ENCODE data around the gene ASNSD1. TPM values are rescaled to one million over a fixed set of nuclear protein-coding genes. Genes with fewer than 3 reads are reported as not detected.

Gene ASNSD1
- 10 to 100 TPM; 52.1 to 59.1 TPM for total RNA-seq

DNA sequence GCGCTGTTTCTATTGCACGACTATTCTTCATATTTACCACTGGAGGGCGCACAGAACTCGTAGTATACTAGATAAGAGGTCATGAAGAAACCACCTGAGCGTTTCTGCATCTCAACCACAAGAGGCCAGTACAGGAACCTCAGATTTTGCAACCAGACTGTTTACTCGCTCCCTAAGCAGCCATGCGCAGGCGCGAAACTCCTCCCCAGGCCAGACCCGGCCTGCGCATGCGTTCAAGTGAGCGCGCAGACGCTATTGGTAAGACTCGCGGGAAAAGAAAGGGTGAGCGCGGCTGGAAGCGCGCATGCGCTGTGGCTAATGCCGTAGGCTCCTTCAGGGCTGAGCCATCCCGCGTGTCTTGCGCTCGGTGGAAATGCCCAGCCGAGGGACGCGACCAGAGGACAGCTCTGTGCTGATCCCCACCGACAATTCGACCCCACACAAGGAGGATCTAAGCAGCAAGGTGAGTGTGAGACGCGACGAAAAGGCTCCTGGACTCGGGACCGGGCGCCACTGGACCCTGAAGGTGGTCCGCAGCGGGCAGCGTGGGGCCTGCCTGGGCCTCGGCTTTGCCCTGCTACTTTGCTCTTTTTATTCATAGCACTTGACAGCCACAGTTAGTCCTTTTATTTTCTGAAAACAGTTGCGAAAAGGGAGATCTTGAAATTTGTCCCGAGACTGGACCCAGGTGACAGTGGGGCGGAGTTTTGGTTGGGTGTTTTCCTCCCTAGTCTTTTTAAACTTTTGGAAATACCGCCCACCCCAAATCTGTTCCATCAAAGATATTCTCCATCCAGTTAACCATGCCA, at the start of gene ASNSD1:
Gene ASNSD1 (plus strand): TSS at position 312 of the 809 bp plus-strand sequence. CDS start 4,674 bp downstream, outside the sequence.
- peaks cover 0 to 6% of the 10 kb centered on the region in 2 donors for H3K36me3 Mint-ChIP-seq (ENCODE audit: insufficient read depth in 2 of 2)
- peaks cover 54% of the 10 kb centered on the region for H3K4me1 Mint-ChIP-seq (ENCODE audit: low read depth)
- ATAC-seq (replicated peaks in 1 of 2), result peak; percentile 88 to 91

DNA sequence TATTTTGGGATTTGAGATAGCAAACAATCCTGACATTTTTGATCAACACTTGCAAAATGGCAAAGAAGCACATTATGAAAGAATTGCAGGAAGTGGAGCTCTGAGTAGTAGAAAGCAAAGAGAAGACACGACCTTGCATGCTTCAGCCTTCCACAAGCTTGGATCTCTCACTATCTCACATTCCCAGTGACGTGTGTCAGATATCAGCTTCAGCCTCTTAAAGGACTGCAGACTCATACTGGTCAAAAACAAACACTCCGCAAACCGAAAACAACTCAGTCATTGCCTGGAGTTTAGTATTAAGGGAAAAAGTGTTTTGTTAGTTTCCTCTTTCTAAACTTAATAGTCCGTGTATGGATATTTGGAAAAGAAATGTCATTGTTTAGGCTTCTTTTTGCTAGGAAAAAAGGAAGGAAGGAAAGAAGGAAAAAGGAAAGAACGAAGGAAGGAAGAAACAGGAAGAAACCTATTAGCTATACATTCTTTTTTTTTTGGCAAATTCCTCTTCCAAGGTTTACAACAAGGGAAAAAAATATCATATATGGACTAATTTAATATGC, 48.1 kb upstream of the ASNSD1 start:
- ATAC-seq (replicated peaks in 1 of 2) (no peak), DNase-seq (no peak)
- Mint-ChIP-seq H3K27ac (no peak overlapping the region), H3K9me3 (no peaks in the 10 kb centered on the region), H3K4me3 (no peak overlapping the region), H3K36me3 (ENCODE audit: insufficient read depth in 2 of 2) (no peaks in the 10 kb centered on the region), H3K27me3 (ENCODE audit: low read depth) (no peaks in the 10 kb centered on the region), H3K4me1 (ENCODE audit: low read depth) (no peaks in the 10 kb centered on the region)

More for the DNA sequence above, at the start of gene ASNSD1:
- Mint-ChIP-seq H3K27me3 (ENCODE audit: low read depth) (no peaks in the 10 kb centered on the region), H3K27ac (no peak within 1 kb of the TSS), H3K4me3 (no peak within 1 kb of the TSS), H3K9me3 (no peaks in the 10 kb centered on the region)
- DNase-seq, result peak; percentile 98

DNA sequence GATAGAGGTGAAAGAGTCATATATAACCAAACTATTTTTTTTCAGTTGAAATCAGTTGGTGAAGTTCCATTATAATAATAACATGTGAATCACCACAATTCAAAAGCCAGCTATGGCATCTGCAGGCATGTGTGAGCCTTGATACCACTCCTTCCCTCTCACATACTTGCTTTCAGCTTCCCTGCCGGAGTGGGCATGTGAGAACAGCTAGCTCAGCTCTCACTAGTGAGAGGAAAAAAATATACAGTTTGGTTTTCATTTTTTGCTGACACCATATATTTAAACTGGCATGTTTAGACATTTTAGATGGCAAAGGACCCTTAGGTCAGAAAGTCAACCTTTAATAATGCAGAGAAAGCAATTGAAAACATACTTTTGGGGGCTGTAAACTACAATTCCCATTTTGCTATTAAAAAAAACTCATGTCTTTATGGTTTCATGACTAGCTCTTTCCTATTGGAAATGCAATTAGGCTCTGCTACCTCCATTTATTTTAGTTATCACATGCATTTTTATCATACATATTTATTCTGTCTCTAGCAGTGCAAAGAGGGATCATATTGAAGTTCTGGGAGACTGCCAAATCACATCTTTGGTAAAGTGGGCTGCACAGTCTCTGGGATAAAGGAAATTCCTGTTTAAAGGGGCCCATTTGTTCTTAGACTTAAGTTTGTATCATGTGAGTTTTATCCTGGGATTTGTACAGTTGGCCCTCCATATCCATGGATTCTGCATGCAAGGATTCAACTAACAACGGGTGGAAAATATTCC, 47.4 kb upstream of the ASNSD1 start:
- H3K9me3 Mint-ChIP-seq, result no peaks in the 10 kb centered on the region
- no peak overlapping the region for H3K27ac Mint-ChIP-seq
- no peak for DNase-seq
- no peaks in the 10 kb centered on the region for H3K36me3 Mint-ChIP-seq (ENCODE audit: insufficient read depth in 2 of 2)
- no peak for ATAC-seq (replicated peaks in 1 of 2)
- H3K27me3 Mint-ChIP-seq (ENCODE audit: low read depth), result no peaks in the 10 kb centered on the region
- H3K4me3 Mint-ChIP-seq, result no peak overlapping the region
- H3K4me1 Mint-ChIP-seq (ENCODE audit: low read depth), result no peaks in the 10 kb centered on the region

DNA sequence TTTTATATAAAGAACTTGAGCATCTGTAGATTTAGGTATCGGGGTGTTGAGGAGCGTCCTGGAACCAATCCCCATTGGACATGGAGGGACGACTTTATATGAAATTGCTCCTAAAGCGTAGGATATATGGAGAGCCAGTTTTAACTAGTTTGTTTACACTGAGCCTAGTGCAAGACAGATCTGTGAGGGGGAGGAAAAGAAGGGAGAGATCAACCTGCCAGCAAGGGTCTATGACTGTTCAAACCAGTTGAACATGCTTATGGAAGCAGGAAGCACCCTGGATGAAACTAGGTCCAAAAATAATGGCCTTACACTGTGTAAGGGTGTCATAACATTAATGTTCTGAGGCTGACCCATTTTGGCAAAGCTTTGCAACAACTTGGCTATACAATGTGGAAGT, 46.7 kb upstream of the ASNSD1 start:
- H3K27me3 Mint-ChIP-seq (ENCODE audit: low read depth), result no peaks in the 10 kb centered on the region
- H3K4me1 Mint-ChIP-seq (ENCODE audit: low read depth), result no peaks in the 10 kb centered on the region
- H3K36me3 Mint-ChIP-seq (ENCODE audit: insufficient read depth in 2 of 2), result no peaks in the 10 kb centered on the region
- ATAC-seq (replicated peaks in 1 of 2) (no peak), DNase-seq (no peak)
- no peak overlapping the region for H3K27ac Mint-ChIP-seq
- H3K9me3 Mint-ChIP-seq, result no peaks in the 10 kb centered on the region
- H3K4me3 Mint-ChIP-seq, result no peak overlapping the region

DNA sequence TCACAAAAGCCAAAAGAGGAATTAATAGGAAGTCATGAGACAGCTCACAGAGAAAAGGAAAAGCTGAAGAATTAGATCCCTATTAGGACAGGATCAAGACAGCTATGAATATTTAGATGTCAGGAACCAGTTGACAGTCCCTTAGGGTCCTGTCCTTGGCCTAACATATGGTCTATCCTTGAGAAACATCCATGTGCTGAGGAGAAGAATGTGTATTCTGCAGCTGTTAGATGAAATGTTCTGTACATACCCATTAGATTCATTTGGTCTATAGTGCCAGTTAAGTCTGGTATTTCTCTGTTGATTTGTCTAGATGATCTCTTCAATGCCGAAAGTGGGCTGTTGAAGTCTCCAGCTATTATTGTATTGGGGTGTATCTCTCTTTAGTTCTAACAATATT, 43.1 kb upstream of the ASNSD1 start:
- Mint-ChIP-seq H3K9me3 (no peaks in the 10 kb centered on the region), H3K4me1 (ENCODE audit: low read depth) (no peaks in the 10 kb centered on the region), H3K36me3 (ENCODE audit: insufficient read depth in 2 of 2) (no peaks in the 10 kb centered on the region), H3K4me3 (no peak overlapping the region), H3K27me3 (ENCODE audit: low read depth) (no peaks in the 10 kb centered on the region), H3K27ac (no peak overlapping the region)
- ATAC-seq (replicated peaks in 1 of 2) (no peak), DNase-seq (no peak)

DNA sequence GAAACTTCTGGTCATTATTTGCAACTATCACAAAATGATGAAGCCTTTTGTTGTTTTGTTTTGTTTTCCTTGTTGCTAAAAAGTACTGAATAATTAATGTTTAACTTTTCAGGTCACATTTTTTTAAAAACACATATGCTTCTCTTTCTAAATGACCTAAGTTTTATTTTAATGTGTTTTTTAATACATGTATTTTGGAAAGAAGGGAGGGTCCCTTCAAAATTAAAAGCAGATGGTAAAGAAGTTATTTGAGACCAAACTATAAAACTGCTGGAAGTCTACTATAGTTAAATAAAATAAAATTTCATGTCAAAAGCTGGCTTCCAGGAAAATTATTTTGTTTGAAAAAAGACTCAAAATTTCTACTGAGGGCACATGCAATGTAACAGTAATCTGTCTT, 39.5 kb upstream of the ASNSD1 start:
- ATAC-seq (replicated peaks in 1 of 2) (no peak), DNase-seq (no peak)
- Mint-ChIP-seq H3K4me3 (no peak overlapping the region), H3K27me3 (ENCODE audit: low read depth) (no peaks in the 10 kb centered on the region), H3K27ac (no peak overlapping the region), H3K9me3 (no peaks in the 10 kb centered on the region), H3K4me1 (ENCODE audit: low read depth) (peaks cover 28% of the 10 kb centered on the region), H3K36me3 (ENCODE audit: insufficient read depth in 2 of 2) (no peaks in the 10 kb centered on the region)

DNA sequence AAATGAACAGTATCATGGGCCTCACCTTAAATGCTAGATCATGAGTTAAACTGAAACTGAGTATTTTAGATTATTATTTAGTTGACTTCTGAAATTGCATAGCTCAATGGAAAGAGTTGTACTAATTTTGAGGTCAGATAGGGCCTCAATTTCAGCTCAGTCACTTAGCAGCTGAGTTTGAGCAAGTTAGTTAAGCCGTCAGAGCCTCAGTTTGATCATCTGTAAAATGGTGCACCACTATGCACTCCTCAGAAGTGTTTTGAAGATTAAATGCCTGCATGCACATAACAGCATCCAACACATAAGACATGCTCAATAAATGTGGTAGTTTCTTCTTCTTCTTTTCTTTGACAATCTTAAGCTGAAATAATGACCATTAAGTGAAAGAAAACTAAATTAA, 38.2 kb upstream of the ASNSD1 start:
- ATAC-seq (replicated peaks in 1 of 2), result no peak
- Mint-ChIP-seq H3K36me3 (ENCODE audit: insufficient read depth in 2 of 2) (no peaks in the 10 kb centered on the region), H3K27me3 (ENCODE audit: low read depth) (no peaks in the 10 kb centered on the region), H3K4me3 (no peak overlapping the region), H3K9me3 (no peaks in the 10 kb centered on the region), H3K4me1 (ENCODE audit: low read depth) (peaks cover 28% of the 10 kb centered on the region), H3K27ac (no peak overlapping the region)
- no peak for DNase-seq

DNA sequence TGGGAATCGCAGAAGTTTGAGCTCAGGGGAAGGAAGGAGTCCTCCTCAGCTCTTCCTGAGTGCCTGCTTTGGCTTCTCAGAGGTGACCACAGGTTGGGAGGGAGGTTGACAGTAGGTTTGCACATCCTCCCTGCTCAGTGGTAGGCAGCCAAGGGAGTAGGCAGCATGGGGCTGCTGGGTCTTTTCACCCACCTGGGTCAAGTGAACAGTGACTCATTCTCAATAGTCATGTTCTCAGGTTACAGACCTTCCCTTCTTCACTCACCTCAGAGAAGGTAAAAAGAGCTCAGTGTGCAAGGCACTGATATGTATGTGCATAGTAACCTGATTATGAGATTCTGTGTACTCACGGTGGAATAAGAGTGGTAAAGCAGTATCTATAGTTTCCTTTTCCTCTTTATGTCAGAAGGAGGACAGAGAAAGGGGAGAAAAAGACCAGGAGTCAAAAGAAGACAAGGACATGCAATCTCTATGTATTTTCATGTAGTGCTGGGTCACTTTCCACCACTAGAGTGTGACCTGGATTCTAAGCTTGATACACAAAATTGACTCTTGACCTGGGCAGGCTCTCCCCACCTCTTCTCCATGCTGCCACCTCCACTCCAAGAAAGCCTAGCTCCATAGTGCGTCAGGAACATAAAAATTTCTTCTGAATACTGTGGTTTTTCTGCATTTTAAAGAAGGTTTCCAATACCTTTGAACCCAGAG, 36.5 kb upstream of the ASNSD1 start:
- Mint-ChIP-seq H3K27me3 (ENCODE audit: low read depth) (no peaks in the 10 kb centered on the region), H3K4me1 (ENCODE audit: low read depth) (peaks cover 28% of the 10 kb centered on the region), H3K4me3 (no peak overlapping the region), H3K9me3 (no peaks in the 10 kb centered on the region), H3K36me3 (ENCODE audit: insufficient read depth in 2 of 2) (no peaks in the 10 kb centered on the region), H3K27ac (no peak overlapping the region)
- DNase-seq (no peak), ATAC-seq (replicated peaks in 1 of 2) (peak; percentile 47 to 62)

DNA sequence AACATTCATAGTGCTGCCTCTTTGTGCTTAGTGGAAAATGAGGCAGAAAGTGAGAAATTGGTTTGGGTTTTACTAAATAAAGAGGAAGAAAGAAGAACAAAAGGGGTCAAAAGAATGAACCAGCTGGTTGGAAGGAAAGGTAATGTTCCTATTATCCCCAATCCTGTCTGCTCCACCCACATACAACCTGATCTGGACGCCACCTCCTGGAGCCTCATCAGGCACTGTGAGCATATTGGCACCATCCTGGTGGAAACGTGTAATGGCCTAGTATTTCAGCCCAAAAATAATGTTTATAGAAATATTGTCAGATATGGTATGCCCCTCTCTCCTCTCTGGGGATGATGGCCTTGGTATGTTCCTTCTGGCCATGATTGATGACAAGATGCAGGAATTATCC, 35.6 kb upstream of the ASNSD1 start:
- DNase-seq (no peak), ATAC-seq (replicated peaks in 1 of 2) (no peak)
- Mint-ChIP-seq H3K36me3 (ENCODE audit: insufficient read depth in 2 of 2) (no peaks in the 10 kb centered on the region), H3K4me1 (ENCODE audit: low read depth) (peaks cover 28% of the 10 kb centered on the region), H3K4me3 (no peak overlapping the region), H3K9me3 (no peaks in the 10 kb centered on the region), H3K27ac (no peak overlapping the region), H3K27me3 (ENCODE audit: low read depth) (no peaks in the 10 kb centered on the region)

DNA sequence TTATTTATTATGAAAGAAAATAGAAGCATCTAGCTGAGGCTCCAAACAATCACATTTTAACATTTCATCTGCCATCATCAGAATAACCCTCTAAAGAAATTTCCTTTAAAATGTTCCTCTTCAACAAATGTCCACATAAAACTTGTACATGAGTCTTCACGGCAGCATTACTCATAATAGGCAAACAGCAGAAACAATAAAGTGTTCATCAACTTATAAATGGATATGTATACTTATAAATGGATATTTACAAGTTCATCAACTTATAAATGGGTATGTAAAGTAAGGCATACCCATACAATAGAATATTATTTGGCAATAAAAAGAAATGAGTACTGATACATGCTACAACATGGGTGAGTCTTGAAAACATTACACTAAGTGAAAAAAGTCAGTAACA, 33.5 kb upstream of the ASNSD1 start:
- Mint-ChIP-seq H3K4me3 (no peak overlapping the region), H3K9me3 (no peaks in the 10 kb centered on the region)
- no peak for ATAC-seq (replicated peaks in 1 of 2)

DNA sequence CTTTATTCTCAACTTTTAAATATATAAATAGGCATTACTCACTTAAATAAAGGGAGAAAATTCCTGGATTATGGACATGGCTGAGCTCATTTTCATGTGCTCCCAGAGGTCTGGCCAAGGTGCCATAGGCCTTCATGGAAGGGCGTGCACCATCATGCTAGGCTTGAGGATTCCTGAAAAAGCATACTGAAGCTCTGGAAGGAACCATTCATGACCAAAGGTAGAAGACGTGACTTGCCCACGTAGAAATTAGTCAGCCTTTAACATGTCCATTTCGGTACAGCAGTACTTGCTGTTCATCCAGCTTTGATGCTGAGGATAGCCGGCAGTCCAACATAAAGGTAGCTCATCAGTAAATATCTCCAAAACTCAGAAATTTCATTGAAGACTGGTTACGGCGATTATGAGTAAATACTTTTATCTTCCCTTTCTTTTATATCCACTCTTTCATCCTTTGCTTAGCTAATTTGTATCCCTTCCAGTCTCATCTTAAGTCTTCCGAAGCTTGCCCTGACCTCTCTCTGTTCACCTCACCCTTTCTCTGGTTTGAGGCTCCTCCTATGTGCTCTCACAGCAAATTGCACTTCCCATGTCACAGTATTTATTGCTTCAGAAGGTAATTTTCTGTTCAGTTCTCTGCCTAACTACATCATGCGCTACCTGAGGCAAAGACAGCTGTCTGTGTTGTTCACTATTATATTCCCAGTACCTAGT, 32.3 kb upstream of the ASNSD1 start:
- no peak for DNase-seq
- ATAC-seq (replicated peaks in 1 of 2), result no peak
- H3K27me3 Mint-ChIP-seq (ENCODE audit: low read depth), result no peaks in the 10 kb centered on the region
- H3K27ac Mint-ChIP-seq, result no peak overlapping the region
- no peaks in the 10 kb centered on the region for H3K9me3 Mint-ChIP-seq
- no peak overlapping the region for H3K4me3 Mint-ChIP-seq
- H3K4me1 Mint-ChIP-seq (ENCODE audit: low read depth), result peaks cover 20% of the 10 kb centered on the region
- no peaks in the 10 kb centered on the region for H3K36me3 Mint-ChIP-seq (ENCODE audit: insufficient read depth in 2 of 2)

More for the DNA sequence above, 33.5 kb upstream of the ASNSD1 start:
- Mint-ChIP-seq H3K4me1 (ENCODE audit: low read depth) (peaks cover 28% of the 10 kb centered on the region), H3K27me3 (ENCODE audit: low read depth) (no peaks in the 10 kb centered on the region), H3K27ac (no peak overlapping the region), H3K36me3 (ENCODE audit: insufficient read depth in 2 of 2) (no peaks in the 10 kb centered on the region)
- no peak for DNase-seq

DNA sequence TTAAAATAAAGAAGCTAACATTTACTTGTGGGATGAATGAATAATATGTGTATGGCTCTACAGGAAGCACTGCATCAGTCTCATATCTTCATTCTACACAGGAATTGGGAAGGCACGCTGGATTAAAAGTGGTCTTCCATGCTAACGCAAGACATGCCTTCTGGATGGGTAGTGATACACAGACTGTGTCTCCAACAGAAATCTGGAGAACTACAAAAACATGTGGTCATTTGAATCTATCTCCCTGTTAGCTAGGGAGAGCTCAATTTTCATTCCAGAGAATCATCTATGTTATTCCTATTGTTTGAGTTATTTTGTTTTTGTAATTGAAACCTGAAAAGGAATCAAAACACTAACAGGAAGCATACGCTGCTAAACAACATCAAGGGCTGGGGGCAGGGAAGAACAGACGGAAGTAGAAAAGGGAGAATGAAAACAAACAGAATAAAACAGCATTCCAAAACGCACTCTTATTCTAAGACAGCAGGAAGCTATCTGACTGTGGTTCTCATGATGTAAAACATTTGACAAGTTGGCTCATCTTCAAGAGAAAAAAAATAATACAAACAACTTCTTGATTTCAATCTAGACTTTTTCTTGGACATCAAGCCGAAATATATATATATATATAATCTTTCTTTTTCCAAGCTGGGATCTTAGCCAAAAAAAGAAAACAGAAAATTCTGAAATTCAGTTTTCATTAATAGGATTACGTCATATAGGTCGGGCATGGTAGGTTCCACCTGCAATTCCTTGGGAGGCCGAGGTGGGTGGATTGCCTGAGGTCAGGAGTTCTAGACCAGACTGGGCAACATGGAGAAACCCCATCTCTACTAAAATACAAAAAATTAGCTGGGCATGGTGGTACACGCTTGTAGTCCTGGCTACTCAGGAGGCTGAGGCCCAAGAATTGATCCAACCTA, 31.5 kb upstream of the ASNSD1 start:
- Mint-ChIP-seq H3K27ac (no peak overlapping the region), H3K9me3 (no peaks in the 10 kb centered on the region), H3K4me3 (no peak overlapping the region), H3K27me3 (ENCODE audit: low read depth) (no peaks in the 10 kb centered on the region), H3K36me3 (ENCODE audit: insufficient read depth in 2 of 2) (no peaks in the 10 kb centered on the region), H3K4me1 (ENCODE audit: low read depth) (peaks cover 12% of the 10 kb centered on the region)
- ATAC-seq (replicated peaks in 1 of 2) (no peak), DNase-seq (no peak)

Data from activated T-cell treated with anti-CD3 and anti-CD28 coated beads, Interleukin-2, amount 50 U/mL, for 72 hours (primary cell).